Testis (tissue), 3 donors: ENCODE data around the gene FHIT. TPM values are rescaled to one million over a fixed set of nuclear protein-coding genes. Genes with fewer than 3 reads are reported as not detected.

Experiments used
- DNase-seq: peaks from one replicate; pipeline ENCODE4 v3.0.0-alpha.2; 2019
- H3K27ac ChIP-seq, 2 donors: fragments of 200-600 bp; sonication (generic); one replicate each; pipeline ENCODE4 v1.5.1; 2019
- H3K27me3 ChIP-seq: fragments of 200-600 bp; sonication (generic); one replicate; pipeline ENCODE4 v1.5.1; 2019
- H3K36me3 ChIP-seq: fragments of 200-600 bp; sonication (generic); one replicate; pipeline ENCODE4 v1.5.1; 2017; ENCODE audit warnings: low read depth; ENCODE audit errors: missing control alignments
- H3K4me1 ChIP-seq: fragments of 200-600 bp; sonication (generic); one replicate; pipeline ENCODE4 v1.5.1; 2019
- H3K4me3 ChIP-seq, 2 donors: fragments of 200-600 bp; sonication (generic); one replicate each; pipeline ENCODE4 v1.5.1; 2017 to 2019
- H3K9me3 ChIP-seq: fragments of 200-600 bp; sonication (generic); one replicate; pipeline ENCODE4 v1.5.1; 2017
- CTCF ChIP-seq, 3 experiments: fragments of 450-650 bp in 2 of 3; fragments of 200-600 bp in 1 of 3; sonication (generic) in 1 of 3; IDR thresholded peaks; one replicate each; pipeline ENCODE4 v1.5.1; 2016 to 2019; ENCODE audit warnings: antibody characterized with exemption in 3 of 3, mild to moderate bottlenecking in 2 of 3, moderate library complexity in 1 of 3
- POLR2A ChIP-seq: fragments of 450-650 bp; IDR thresholded peaks from one replicate; pipeline ENCODE4 v1.6.1; 2017; ENCODE audit warnings: antibody characterized with exemption, mild to moderate bottlenecking, moderate library complexity
- WGBS, 2 donors: methylation state at CpG; one replicate each; pipeline ENCODE4 v1.1.5; 2018; 5-methylcytosine and 5-hydroxymethylcytosine counted together
- intact Hi-C: fragments of 100-400 bp; cut with DNase I; formaldehyde crosslinking; loops from one replicate; pipeline ENCODE4 v1.15.1; 2023; ENCODE audit warnings: low total_unique reads
- polyA plus RNA-seq: library from polyadenylated mRNA; stranded (reverse); fragments of 350-450 nt; fragmentation: Illumina TruSeq; extraction: RNeasy Lipid Tissue Mini Kit (QIAGEN cat#74804); gene quantifications from one replicate; pipeline ENCODE4 v1.2.3, GENCODE V29; 2014; ENCODE audit warnings: low read depth, low replicate concordance; ENCODE audit not compliant: insufficient read depth
- total RNA-seq, 2 donors: library from RNA; depleted of rRNA; stranded (reverse); fragments of >200 nt; gene quantifications; one replicate each; pipeline ENCODE4 v1.2.3, GENCODE V29; 2016

Gene FHIT
- total and polyA plus RNA-seq, 3 donors from 2014 or later = 10.1 to 29.6 (median 15.5) TPM

GRCh38 chr3:60403866-60404265 lies 847.4 kb downstream of the FHIT start:
- H3K4me3 ChIP-seq = no peak overlapping the region
- H3K9me3 ChIP-seq = no peaks in the 10 kb centered on the region
- no peaks in the 10 kb centered on the region for H3K27me3 ChIP-seq
- no peaks in the 10 kb centered on the region for H3K36me3 ChIP-seq
- intact Hi-C loops = no loop called here
- no peak overlapping the region for H3K27ac ChIP-seq
- H3K4me1 ChIP-seq = no peaks in the 10 kb centered on the region
- WGBS, 2 donors = 74 to 80% methylated on average over 4 of the region's 4 CpGs
- DNase-seq = no peak
- no peak for TF ChIP-seq CTCF (IDR thresholded peaks at IDR 0.05)

- no peaks in the 10 kb centered on the region for H3K36me3 ChIP-seq
- 78 to 87% methylated on average over 2 of the region's 2 CpGs for WGBS, 2 donors
- H3K9me3 ChIP-seq = no peaks in the 10 kb centered on the region
- TF ChIP-seq CTCF (IDR thresholded peaks at IDR 0.05) = no peak
- no peak for TF ChIP-seq POLR2A
- no peaks in the 10 kb centered on the region for H3K27me3 ChIP-seq
- no peak overlapping the region for H3K27ac ChIP-seq
- intact Hi-C loops = no loop called here
- no peak overlapping the region for H3K4me3 ChIP-seq
- no peak for DNase-seq
- H3K4me1 ChIP-seq = no peaks in the 10 kb centered on the region
Measured at GRCh38 chr3:60402931-60403330, 848.3 kb downstream of the FHIT start.

- 72 to 78% methylated on average over 6 to 7 of the region's 7 CpGs for WGBS, 2 donors
- H3K9me3 ChIP-seq = no peaks in the 10 kb centered on the region
- no peak for DNase-seq
Measured at GRCh38 chr3:60399861-60400845, 851.1 kb downstream of the FHIT start.

GRCh38 chr3:60399292-60399691 lies 852.0 kb downstream of the FHIT start:
- no peak for TF ChIP-seq POLR2A
- no peak for TF ChIP-seq CTCF (IDR thresholded peaks at IDR 0.05)
- Histone ChIP-seq H3K27ac (no peak overlapping the region), H3K4me1 (no peaks in the 10 kb centered on the region), H3K27me3 (no peaks in the 10 kb centered on the region), H3K9me3 (no peaks in the 10 kb centered on the region), H3K4me3 (no peak overlapping the region), H3K36me3 (no peaks in the 10 kb centered on the region)
- 77% methylated on average over 3 of the region's 3 CpGs for WGBS, 2 donors
- DNase-seq = no peak
- intact Hi-C loops = no loop called here

More at GRCh38 chr3:60399861-60400845, 851.1 kb downstream of the FHIT start:
- Histone ChIP-seq H3K27ac (no peak overlapping the region), H3K27me3 (no peaks in the 10 kb centered on the region), H3K4me3 (no peak overlapping the region), H3K4me1 (no peaks in the 10 kb centered on the region), H3K36me3 (no peaks in the 10 kb centered on the region)
- TF ChIP-seq CTCF (IDR thresholded peaks at IDR 0.05) (no peak), POLR2A (no peak)
- intact Hi-C loops = no loop called here
